Breast epithelium (tissue), 4 donors: ENCODE data around the gene UQCC5. TPM values are rescaled to one million over a fixed set of nuclear protein-coding genes. Genes with fewer than 3 reads are reported as not detected.
A peak's percentile ranks its signal among the peaks of the same experiment; 100 is the strongest.

ENCODE experiments used
- DNase-seq, 2 donors: peaks; one replicate each; pipeline ENCODE4 v3.0.0-alpha.2; 2019; ENCODE audit warnings: low spot score in 2 of 2
- H3K27ac ChIP-seq, 2 donors: fragments of 200-600 bp; sonication (generic) in 1 of 2; one replicate each; pipeline ENCODE4 v1.5.1; 2016 to 2019; ENCODE audit warnings: mild to moderate bottlenecking in 1 of 2
- H3K27me3 ChIP-seq, 2 donors: fragments of 200-600 bp; sonication (generic) in 1 of 2; one replicate each; pipeline versions ENCODE4 v1.5.1 to v1.6.0; 2017 to 2019; ENCODE audit warnings: control low read depth in 1 of 2, mild to moderate bottlenecking in 1 of 2
- H3K36me3 ChIP-seq: fragments of 200-600 bp; one replicate; pipeline ENCODE4 v1.5.1; 2019
- H3K4me1 ChIP-seq, 2 donors: fragments of 200-600 bp; sonication (generic); one replicate each; pipeline ENCODE4 v1.5.1; 2016 to 2019; ENCODE audit warnings: control low read depth in 1 of 2
- H3K4me3 ChIP-seq, 3 donors: fragments of 200-600 bp; sonication (generic); 1 replicate in 2 of 3; 2 replicates in 1 of 3; pipeline ENCODE4 v1.5.1; 2016 to 2019; ENCODE audit warnings: mild to moderate bottlenecking in 3 of 3, moderate library complexity in 2 of 3
- H3K9me3 ChIP-seq, 2 donors: fragments of 200-600 bp; sonication (generic) in 1 of 2; one replicate each; pipeline ENCODE4 v1.5.1; 2016 to 2019; ENCODE audit warnings: control low read depth in 1 of 2
- POLR2A ChIP-seq: fragments of 450-650 bp; IDR thresholded peaks from one replicate; pipeline ENCODE4 v1.6.1; 2016; ENCODE audit warnings: antibody characterized with exemption, mild to moderate bottlenecking, moderate library complexity
- POLR2AphosphoS5 ChIP-seq, 3 donors: sonication (generic); formaldehyde crosslinking; IDR thresholded peaks; one replicate each; pipeline ENCODE4 v1.6.1; 2017; ENCODE audit warnings: antibody characterized with exemption in 3 of 3
- intact Hi-C: fragments of 100-400 bp; cut with DNase I; formaldehyde crosslinking; loops from one replicate; pipeline ENCODE4 v1.15.1; 2023; ENCODE audit warnings: low total_unique reads
- total RNA-seq, 3 donors: library from RNA; depleted of rRNA; stranded (reverse); fragments of >200 nt; gene quantifications; one replicate each; pipeline ENCODE4 v1.1.0, GENCODE V29; 2016
- TF ChIP-seq, protein P1 (sequence below), 3 donors: fragments of 450-650 bp; IDR thresholded peaks; one replicate each; pipeline ENCODE4 v1.5.1; 2016 to 2017; ENCODE audit warnings: antibody characterized with exemption in 3 of 3, mild to moderate bottlenecking in 3 of 3, moderate library complexity in 3 of 3

UQCC5 gene
- total RNA-seq, 3 donors from 2014 or later, result 1.3 to 14.1 (median 1.8) TPM

DNA sequence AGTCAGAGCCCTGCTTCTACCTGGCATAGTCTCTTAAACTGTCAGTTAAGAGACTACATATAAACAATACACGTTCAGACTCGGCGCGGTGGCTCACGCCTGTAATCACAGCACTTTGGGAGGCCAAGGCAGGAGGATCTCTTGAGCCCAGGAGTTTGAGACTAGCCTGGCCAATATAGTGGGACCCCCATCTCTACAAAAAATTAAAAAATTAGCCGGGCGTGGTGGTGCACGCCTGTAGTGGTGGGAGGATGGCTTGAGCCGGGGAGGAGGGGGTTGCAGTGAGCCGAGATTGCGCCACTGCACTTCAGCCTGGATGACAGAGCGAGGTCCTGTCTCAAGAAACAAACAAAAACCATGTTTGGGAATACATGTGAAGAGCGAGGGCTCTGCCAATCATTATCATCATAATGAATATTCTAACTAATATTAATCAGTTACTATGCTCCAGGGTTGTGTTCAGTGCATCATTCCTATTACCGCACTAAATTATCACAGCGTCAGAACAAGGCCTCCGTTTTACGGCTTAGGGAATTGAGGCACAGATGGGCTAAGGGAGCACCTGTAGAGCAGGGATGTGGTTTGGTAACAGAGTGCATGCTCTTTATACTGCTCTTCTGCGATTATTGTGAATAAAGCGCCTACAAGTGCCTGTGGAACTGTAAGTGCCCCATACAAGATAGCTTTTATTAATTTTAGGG, 844 bp upstream of the UQCC5 start:
- TF ChIP-seq POLR2A (no peak), POLR2AphosphoS5 (IDR thresholded peaks at IDR 0.05) (no peak)
- TF ChIP-seq, protein P1, sequence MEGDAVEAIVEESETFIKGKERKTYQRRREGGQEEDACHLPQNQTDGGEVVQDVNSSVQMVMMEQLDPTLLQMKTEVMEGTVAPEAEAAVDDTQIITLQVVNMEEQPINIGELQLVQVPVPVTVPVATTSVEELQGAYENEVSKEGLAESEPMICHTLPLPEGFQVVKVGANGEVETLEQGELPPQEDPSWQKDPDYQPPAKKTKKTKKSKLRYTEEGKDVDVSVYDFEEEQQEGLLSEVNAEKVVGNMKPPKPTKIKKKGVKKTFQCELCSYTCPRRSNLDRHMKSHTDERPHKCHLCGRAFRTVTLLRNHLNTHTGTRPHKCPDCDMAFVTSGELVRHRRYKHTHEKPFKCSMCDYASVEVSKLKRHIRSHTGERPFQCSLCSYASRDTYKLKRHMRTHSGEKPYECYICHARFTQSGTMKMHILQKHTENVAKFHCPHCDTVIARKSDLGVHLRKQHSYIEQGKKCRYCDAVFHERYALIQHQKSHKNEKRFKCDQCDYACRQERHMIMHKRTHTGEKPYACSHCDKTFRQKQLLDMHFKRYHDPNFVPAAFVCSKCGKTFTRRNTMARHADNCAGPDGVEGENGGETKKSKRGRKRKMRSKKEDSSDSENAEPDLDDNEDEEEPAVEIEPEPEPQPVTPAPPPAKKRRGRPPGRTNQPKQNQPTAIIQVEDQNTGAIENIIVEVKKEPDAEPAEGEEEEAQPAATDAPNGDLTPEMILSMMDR (IDR thresholded peaks at IDR 0.05), result no peak
- H3K27me3 ChIP-seq, result no peaks in the 10 kb centered on the region
- H3K4me1 ChIP-seq, result peaks cover 16 to 19% of the 10 kb centered on the region in 2 donors
- peak overlapping the region in 2 of 3 donors; percentile 76 to 97 for H3K4me3 ChIP-seq
- H3K27ac ChIP-seq, result peak overlapping the region; percentile 89 to 94
- no peak for DNase-seq
- intact Hi-C loops, result loop anchor here (10.0 kb wide), 2 partner anchors 61 to 169 kb away; partner anchors contain the start of genes GLT8D1 and SPCS1
- no peaks in the 10 kb centered on the region for H3K36me3 ChIP-seq
- no peaks in the 10 kb centered on the region for H3K9me3 ChIP-seq

GRCh38 chr3:52536112-52536368, 365 bp upstream of the UQCC5 start:
- peaks cover 16 to 19% of the 10 kb centered on the region in 2 donors for H3K4me1 ChIP-seq
- H3K36me3 ChIP-seq, result no peaks in the 10 kb centered on the region
- H3K27me3 ChIP-seq, result no peaks in the 10 kb centered on the region
- intact Hi-C loops, result loop anchor here (10.0 kb wide), 2 partner anchors 61 to 169 kb away; partner anchors contain the start of genes GLT8D1 and SPCS1
- peak overlapping the region; percentile 87 to 89 for H3K27ac ChIP-seq
- H3K4me3 ChIP-seq, result peak overlapping the region in 2 of 3 donors; percentile 66 to 76
- TF ChIP-seq POLR2A (no peak), POLR2AphosphoS5 (IDR thresholded peaks at IDR 0.05) (no peak)
- TF ChIP-seq, protein P1 (IDR thresholded peaks at IDR 0.05), result no peak
- no peak for DNase-seq
- H3K9me3 ChIP-seq, result no peaks in the 10 kb centered on the region

- peaks cover 15 to 16% of the 10 kb centered on the region in 2 donors for H3K4me1 ChIP-seq
- intact Hi-C loops, result loop anchor here (10.0 kb wide), 2 partner anchors 62 to 168 kb away; partner anchors contain the start of genes GLT8D1 and SPCS1
Measured at GRCh38 chr3:52537165-52537620, 788 bp downstream of the UQCC5 start.

GRCh38 chr3:52537726-52538421, 1.5 kb downstream of the UQCC5 start:
- Histone ChIP-seq H3K36me3 (no peaks in the 10 kb centered on the region), H3K27ac (peak overlapping the region; percentile 87 to 89), H3K4me3 (peak overlapping the region; percentile 66 to 76 (median 69)), H3K27me3 (no peaks in the 10 kb centered on the region), H3K4me1 (peaks cover 10 to 16% of the 10 kb centered on the region in 2 donors), H3K9me3 (no peaks in the 10 kb centered on the region)
- TF ChIP-seq POLR2AphosphoS5 (IDR thresholded peaks at IDR 0.05) (no peak), POLR2A (no peak)
- TF ChIP-seq, protein P1 (IDR thresholded peaks at IDR 0.05), result no peak
- intact Hi-C loops, result loop anchor here (10.0 kb wide), 2 partner anchors 63 to 167 kb away; partner anchors contain the start of genes GLT8D1 and SPCS1
- DNase-seq, result no peak

More at GRCh38 chr3:52537165-52537620, 788 bp downstream of the UQCC5 start:
- H3K4me3 ChIP-seq, result peak overlapping the region; percentile 66 to 76 (median 69)
- H3K27ac ChIP-seq, result peak overlapping the region; percentile 87 to 89
- no peaks in the 10 kb centered on the region for H3K36me3 ChIP-seq
- H3K9me3 ChIP-seq, result no peaks in the 10 kb centered on the region
- peak in 1 of 2 donors; percentile 18 for DNase-seq
- no peaks in the 10 kb centered on the region for H3K27me3 ChIP-seq
- TF ChIP-seq POLR2A, result no peak
- TF ChIP-seq POLR2AphosphoS5 (IDR thresholded peaks at IDR 0.05), result no peak
- TF ChIP-seq, protein P1 (IDR thresholded peaks at IDR 0.05), result no peak
